GM06990 (cell line): ENCODE measurements around the gene BHLHE23.
A peak's percentile ranks its signal among the peaks of the same experiment; 100 is the strongest.

ENCODE experiments used
- DNase-seq: peaks from one replicate; pipeline ENCODE4 v3.0.0-alpha.2; 2011; ENCODE audit not compliant: insufficient read length; ENCODE audit errors: extremely low read depth
- H3K27me3 ChIP-seq: replicated peaks from 2 replicates; pipeline ENCODE4 v1.6.0; 2011; ENCODE audit warnings: low read length; ENCODE audit not compliant: control insufficient read depth, insufficient read depth
- H3K36me3 ChIP-seq: 2 replicates; pipeline ENCODE4 v1.5.1; 2011; ENCODE audit warnings: low read length; ENCODE audit not compliant: control insufficient read depth, insufficient read depth
- H3K4me3 ChIP-seq: replicated peaks from 2 replicates; pipeline ENCODE4 v1.5.1; 2011; ENCODE audit warnings: low read depth, mild to moderate bottlenecking, control low read depth, low read length
- CTCF ChIP-seq: IDR thresholded peaks from 2 replicates; pipeline ENCODE4 v1.5.1; 2011; ENCODE audit warnings: low read length, control low read depth, mild to moderate bottlenecking, inconsistent platforms; ENCODE audit not compliant: insufficient read depth, poor library complexity, severe bottlenecking

The BHLHE23 gene

DNA sequence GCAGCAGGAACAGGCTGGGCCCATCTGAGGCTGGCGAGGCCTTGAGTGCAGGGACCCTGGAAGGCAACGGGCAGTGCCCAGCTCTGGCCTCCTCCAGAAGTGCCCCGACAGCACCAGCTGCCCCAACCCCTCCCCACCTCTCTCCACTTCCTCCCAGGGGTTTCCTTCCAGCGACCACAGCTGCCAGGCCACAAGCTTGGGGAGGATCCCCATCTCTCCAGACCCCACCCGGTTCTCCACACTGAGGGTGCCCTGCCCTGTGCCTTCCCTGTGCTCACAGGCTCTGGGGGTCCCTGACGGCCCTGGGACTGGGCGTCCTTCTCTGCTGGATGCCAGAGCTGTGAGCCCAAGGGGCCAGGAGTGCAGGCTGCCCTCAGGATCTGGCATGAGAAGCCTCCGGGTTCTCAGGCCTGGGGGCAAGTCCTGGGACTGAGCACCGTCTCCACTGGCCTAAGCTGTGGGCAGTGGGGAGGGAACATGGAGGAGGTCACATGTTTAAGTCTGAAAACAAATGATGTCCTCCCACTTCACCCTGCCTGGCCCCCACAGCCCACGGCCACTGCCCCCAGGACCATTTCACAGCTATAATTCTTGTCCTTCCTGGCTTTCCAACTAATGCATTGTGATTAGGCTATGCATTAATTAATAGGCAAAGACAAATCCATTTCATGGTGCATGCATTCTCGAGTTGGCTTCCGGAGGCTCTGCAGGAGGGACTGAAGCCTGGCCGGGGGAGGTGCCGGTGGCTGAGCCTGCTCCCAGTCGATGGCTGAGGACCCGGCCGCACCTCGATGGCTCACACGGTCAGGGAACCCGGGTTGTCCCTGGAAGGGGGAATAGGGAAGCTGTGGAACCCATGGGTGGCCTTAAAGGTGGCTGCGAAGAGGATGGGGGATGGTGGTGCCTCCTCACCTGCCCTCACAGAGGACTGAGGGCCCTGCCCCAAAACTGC is 24.4 kb downstream of the BHLHE23 start:
- H3K27me3 ChIP-seq, result peaks cover 2% of the 10 kb centered on the region
- no peaks in the 10 kb centered on the region for H3K36me3 ChIP-seq
- no peak overlapping the region for H3K4me3 ChIP-seq
- no peak for TF ChIP-seq CTCF
- DNase-seq, result no peak

DNA sequence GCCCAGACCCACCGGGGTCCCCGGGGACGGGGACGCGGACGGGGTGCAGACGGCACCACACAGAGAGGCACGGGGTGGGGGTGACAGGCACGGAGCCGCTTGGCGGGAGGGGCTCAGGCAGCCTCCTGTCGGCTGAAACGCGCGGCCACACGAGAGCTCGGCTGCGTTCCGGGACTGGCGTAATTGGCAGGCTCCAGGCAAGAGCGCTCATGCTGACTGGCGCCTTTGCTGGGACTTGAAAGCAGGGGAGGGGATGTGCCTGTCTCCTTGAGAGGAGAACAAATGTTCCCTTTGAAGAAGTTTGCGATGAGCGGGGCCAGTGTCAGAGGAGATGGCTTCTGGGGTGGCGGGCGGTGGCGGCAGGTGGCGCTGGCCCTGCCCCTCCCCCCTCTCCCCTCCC is 25.8 kb downstream of the BHLHE23 start:
- H3K4me3 ChIP-seq, result no peak overlapping the region
- peaks cover 2% of the 10 kb centered on the region for H3K27me3 ChIP-seq
- no peak for DNase-seq
- no peak for TF ChIP-seq CTCF
- no peaks in the 10 kb centered on the region for H3K36me3 ChIP-seq

- Histone ChIP-seq H3K36me3 (no peaks in the 10 kb centered on the region), H3K27me3 (peaks cover 2% of the 10 kb centered on the region), H3K4me3 (no peak overlapping the region)
- no peak for TF ChIP-seq CTCF
- DNase-seq, result no peak
Measured at GRCh38 chr20:62980380-62980960, 26.3 kb downstream of the BHLHE23 start.

GRCh38 chr20:62979876-62980373 is 26.8 kb downstream of the BHLHE23 start:
- TF ChIP-seq CTCF, result no peak
- Histone ChIP-seq H3K27me3 (peaks cover 2% of the 10 kb centered on the region), H3K36me3 (no peaks in the 10 kb centered on the region), H3K4me3 (no peak overlapping the region)
- DNase-seq, result no peak

- Histone ChIP-seq H3K4me3 (no peak overlapping the region), H3K27me3 (peaks cover 2% of the 10 kb centered on the region), H3K36me3 (no peaks in the 10 kb centered on the region)
- TF ChIP-seq CTCF, result peak; percentile 14
- DNase-seq, result no peak
Measured at GRCh38 chr20:62979310-62979709, 27.5 kb downstream of the BHLHE23 start.
